ENCODE measurements around the gene PRR15L.

The PRR15L gene

DNA sequence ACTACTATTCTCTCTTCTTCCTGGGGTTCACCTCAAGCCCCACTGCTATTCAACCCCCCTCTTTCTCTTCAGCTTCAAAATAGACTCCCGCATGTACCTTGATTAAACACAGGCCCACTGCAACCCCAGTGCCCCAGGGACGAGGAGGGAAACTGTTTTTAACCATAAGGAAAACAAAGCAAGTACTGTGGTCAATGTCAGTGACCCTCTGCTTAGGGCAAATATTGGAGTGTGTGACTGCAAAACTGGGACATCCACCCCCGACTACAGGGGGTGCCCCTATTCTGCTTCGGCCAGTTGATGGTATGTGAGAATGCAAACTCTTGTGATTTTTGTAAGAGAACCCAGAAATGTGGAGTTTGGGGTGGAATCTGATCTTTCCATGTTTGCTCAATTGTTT lies 25.8 kb downstream of the PRR15L start:
- DNase-seq (ENCODE audit: low spot score) (no peak), ATAC-seq (ENCODE audit: low read depth) (no peak)
- H3K27me3 ChIP-seq (ENCODE audit: insufficient read depth, poor library complexity, severe bottlenecking) = no peaks in the 10 kb centered on the region
- H3K9me3 ChIP-seq (ENCODE audit: severe bottlenecking) = no peaks in the 10 kb centered on the region
- no peaks in the 10 kb centered on the region for H3K36me3 ChIP-seq (ENCODE audit: low read depth)
- TF ChIP-seq, protein P1, sequence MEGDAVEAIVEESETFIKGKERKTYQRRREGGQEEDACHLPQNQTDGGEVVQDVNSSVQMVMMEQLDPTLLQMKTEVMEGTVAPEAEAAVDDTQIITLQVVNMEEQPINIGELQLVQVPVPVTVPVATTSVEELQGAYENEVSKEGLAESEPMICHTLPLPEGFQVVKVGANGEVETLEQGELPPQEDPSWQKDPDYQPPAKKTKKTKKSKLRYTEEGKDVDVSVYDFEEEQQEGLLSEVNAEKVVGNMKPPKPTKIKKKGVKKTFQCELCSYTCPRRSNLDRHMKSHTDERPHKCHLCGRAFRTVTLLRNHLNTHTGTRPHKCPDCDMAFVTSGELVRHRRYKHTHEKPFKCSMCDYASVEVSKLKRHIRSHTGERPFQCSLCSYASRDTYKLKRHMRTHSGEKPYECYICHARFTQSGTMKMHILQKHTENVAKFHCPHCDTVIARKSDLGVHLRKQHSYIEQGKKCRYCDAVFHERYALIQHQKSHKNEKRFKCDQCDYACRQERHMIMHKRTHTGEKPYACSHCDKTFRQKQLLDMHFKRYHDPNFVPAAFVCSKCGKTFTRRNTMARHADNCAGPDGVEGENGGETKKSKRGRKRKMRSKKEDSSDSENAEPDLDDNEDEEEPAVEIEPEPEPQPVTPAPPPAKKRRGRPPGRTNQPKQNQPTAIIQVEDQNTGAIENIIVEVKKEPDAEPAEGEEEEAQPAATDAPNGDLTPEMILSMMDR (IDR thresholded peaks at IDR 0.05; ENCODE audit: poor library complexity, severe bottlenecking) = no peak
- H3K4me3 ChIP-seq (ENCODE audit: severe bottlenecking) = no peak overlapping the region
- H3K4me1 ChIP-seq (ENCODE audit: insufficient read depth, poor library complexity, severe bottlenecking) = peaks cover 17% of the 10 kb centered on the region
- H3K27ac ChIP-seq (ENCODE audit: poor library complexity, severe bottlenecking) = no peak overlapping the region

DNA sequence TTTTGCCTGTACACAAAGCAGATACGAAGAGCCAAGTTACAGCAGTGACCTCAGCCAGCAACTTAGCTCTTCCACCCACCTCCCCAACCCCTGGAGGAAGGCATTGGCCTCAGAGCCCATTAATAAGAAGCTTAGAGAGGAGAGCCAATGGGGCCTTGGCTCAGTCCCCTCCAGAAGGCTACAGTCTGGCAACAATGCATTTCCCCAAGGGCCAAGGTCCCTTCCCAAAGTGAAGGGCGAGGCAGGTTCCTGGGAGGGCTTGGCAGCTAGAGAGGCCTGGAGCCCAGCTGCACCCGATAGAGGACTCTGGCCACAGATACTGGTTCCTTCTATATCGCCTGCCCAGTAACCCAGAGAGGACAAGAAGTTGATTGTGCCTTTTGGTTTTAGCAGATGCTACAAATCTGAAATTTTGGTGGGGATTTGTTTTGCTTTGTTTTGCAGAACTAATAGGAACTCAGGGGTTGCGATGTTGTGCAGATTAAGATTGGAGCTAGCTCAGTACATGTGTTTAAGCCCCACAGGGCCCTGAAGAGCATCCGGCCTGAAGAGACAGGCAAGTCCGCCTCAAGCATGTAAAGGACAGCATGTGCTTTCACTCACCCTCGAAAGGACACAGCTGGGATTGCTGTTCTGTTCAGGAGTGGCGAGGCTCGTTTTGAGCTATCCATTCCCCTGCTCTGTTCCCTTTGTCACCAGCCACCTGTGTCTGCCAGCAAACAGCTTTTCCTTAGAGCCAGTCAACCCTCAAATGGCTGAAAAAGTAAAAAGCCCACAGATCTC lies 28.3 kb downstream of the PRR15L start:
- Histone ChIP-seq H3K4me3 (ENCODE audit: severe bottlenecking) (no peak overlapping the region), H3K27me3 (ENCODE audit: insufficient read depth, poor library complexity, severe bottlenecking) (no peaks in the 10 kb centered on the region), H3K4me1 (ENCODE audit: insufficient read depth, poor library complexity, severe bottlenecking) (no peaks in the 10 kb centered on the region), H3K36me3 (ENCODE audit: low read depth) (peaks cover 5% of the 10 kb centered on the region; the same call in 1 of the 2 replicates), H3K27ac (ENCODE audit: poor library complexity, severe bottlenecking) (no peak overlapping the region), H3K9me3 (ENCODE audit: severe bottlenecking) (no peaks in the 10 kb centered on the region)
- no peak for DNase-seq (ENCODE audit: low spot score)
- TF ChIP-seq, protein P1 (IDR thresholded peaks at IDR 0.05; ENCODE audit: poor library complexity, severe bottlenecking) = no peak
- ATAC-seq (ENCODE audit: low read depth) = no peak

DNA sequence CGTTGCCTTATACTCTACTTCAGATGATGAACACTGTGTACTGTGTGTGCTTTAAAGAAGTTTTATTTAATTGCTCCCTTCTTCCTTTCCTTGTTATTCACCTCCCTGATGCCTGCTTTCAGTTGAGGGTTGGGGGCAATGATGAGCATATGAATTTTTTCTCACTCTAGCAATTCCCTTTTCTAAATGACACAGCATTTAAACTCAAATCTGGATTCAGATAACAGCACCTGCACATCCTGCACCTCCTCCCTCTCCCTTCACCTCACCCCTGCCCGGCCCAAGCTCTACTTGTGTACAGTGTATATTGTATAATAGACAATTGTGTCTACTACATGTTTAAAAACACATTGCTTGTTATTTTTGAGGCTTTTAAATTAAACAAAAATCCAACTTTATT lies 29.3 kb downstream of the PRR15L start:
- Histone ChIP-seq H3K27me3 (ENCODE audit: insufficient read depth, poor library complexity, severe bottlenecking) (no peaks in the 10 kb centered on the region), H3K9me3 (ENCODE audit: severe bottlenecking) (no peaks in the 10 kb centered on the region), H3K36me3 (ENCODE audit: low read depth) (peaks cover 5% of the 10 kb centered on the region), H3K4me1 (ENCODE audit: insufficient read depth, poor library complexity, severe bottlenecking) (no peaks in the 10 kb centered on the region), H3K27ac (ENCODE audit: poor library complexity, severe bottlenecking) (no peak overlapping the region), H3K4me3 (ENCODE audit: severe bottlenecking) (no peak overlapping the region)
- TF ChIP-seq, protein P1 (IDR thresholded peaks at IDR 0.05; ENCODE audit: poor library complexity, severe bottlenecking) = no peak
- ATAC-seq (ENCODE audit: low read depth) (no peak), DNase-seq (ENCODE audit: low spot score) (no peak)

DNA sequence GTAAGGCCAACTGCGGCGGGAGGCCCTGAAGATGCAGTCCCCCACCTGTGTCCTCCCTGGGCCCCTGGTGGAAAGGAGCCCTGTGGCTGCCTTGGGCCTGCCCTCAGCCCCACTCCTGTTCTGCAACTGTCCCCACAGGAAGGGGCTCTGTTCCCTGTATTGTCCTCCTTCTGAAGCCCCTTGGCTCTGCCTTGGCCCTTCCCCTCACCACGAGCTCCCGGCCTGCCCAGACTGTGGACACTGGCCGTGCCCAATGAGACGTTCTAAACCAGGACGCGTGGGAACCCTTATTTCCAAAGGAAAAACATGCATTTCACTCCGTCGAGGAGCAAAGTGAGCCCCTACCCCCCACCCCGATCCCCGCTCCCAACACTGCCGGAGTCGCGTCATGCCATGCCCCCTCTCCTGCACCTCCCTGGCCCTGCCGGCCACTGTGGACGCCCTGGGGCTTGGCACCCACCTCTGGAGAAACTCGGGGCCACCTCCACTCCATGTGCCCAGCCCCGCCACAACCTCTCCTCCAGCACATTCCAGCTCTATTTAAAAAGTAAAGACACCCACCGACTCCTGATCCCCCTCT lies 29.8 kb downstream of the PRR15L start:
- no peak overlapping the region for H3K4me3 ChIP-seq (ENCODE audit: severe bottlenecking)
- H3K27me3 ChIP-seq (ENCODE audit: insufficient read depth, poor library complexity, severe bottlenecking) = no peaks in the 10 kb centered on the region
- DNase-seq (ENCODE audit: low spot score) = no peak
- no peak for ATAC-seq (ENCODE audit: low read depth)
- no peaks in the 10 kb centered on the region for H3K4me1 ChIP-seq (ENCODE audit: insufficient read depth, poor library complexity, severe bottlenecking)
- no peak overlapping the region for H3K27ac ChIP-seq (ENCODE audit: poor library complexity, severe bottlenecking)
- TF ChIP-seq, protein P1 (IDR thresholded peaks at IDR 0.05; ENCODE audit: poor library complexity, severe bottlenecking) = no peak
- no peaks in the 10 kb centered on the region for H3K9me3 ChIP-seq (ENCODE audit: severe bottlenecking)
- peaks cover 9% of the 10 kb centered on the region for H3K36me3 ChIP-seq (ENCODE audit: low read depth)

DNA sequence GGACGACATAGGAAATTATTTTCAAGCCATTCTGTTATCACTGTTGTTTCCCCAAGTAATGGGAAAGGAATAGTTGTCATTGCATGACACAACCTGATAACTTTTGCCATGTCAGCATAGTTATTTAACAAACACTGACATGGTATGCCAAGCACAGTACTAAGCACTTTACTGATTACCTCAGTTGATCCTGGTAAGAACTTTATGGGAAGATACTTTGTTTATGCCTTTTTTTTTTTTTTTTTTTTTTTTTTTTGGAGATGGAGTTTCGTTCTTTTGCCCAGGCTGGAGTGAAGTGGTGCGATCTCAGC lies 32.0 kb downstream of the PRR15L start:
- no peak for ATAC-seq (ENCODE audit: low read depth)
- no peak overlapping the region for H3K4me3 ChIP-seq (ENCODE audit: severe bottlenecking)
- H3K27me3 ChIP-seq (ENCODE audit: insufficient read depth, poor library complexity, severe bottlenecking) = no peaks in the 10 kb centered on the region
- peaks cover 9% of the 10 kb centered on the region for H3K36me3 ChIP-seq (ENCODE audit: low read depth)
- H3K9me3 ChIP-seq (ENCODE audit: severe bottlenecking) = no peaks in the 10 kb centered on the region
- TF ChIP-seq, protein P1 (IDR thresholded peaks at IDR 0.05; ENCODE audit: poor library complexity, severe bottlenecking) = no peak
- no peaks in the 10 kb centered on the region for H3K4me1 ChIP-seq (ENCODE audit: insufficient read depth, poor library complexity, severe bottlenecking)
- no peak for DNase-seq (ENCODE audit: low spot score)
- no peak overlapping the region for H3K27ac ChIP-seq (ENCODE audit: poor library complexity, severe bottlenecking)
